HG02852 (cell line): Measurements from ENCODE around the gene PDCD6IP.
"Not testable (repeated sequence)": the region's sequence is repeated elsewhere in the genome, so short reads cannot be mapped to it uniquely, and the experiment has no call there.

Experiments used
- ATAC-seq: cut with Tn5 transposase; IDR thresholded peaks from one replicate; pipeline ENCODE4 v1.9.1; 2021; ENCODE audit warnings: mild to moderate bottlenecking, moderate library complexity; ENCODE audit not compliant: unreplicated experiment

The PDCD6IP gene, protein sequence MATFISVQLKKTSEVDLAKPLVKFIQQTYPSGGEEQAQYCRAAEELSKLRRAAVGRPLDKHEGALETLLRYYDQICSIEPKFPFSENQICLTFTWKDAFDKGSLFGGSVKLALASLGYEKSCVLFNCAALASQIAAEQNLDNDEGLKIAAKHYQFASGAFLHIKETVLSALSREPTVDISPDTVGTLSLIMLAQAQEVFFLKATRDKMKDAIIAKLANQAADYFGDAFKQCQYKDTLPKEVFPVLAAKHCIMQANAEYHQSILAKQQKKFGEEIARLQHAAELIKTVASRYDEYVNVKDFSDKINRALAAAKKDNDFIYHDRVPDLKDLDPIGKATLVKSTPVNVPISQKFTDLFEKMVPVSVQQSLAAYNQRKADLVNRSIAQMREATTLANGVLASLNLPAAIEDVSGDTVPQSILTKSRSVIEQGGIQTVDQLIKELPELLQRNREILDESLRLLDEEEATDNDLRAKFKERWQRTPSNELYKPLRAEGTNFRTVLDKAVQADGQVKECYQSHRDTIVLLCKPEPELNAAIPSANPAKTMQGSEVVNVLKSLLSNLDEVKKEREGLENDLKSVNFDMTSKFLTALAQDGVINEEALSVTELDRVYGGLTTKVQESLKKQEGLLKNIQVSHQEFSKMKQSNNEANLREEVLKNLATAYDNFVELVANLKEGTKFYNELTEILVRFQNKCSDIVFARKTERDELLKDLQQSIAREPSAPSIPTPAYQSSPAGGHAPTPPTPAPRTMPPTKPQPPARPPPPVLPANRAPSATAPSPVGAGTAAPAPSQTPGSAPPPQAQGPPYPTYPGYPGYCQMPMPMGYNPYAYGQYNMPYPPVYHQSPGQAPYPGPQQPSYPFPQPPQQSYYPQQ

DNA sequence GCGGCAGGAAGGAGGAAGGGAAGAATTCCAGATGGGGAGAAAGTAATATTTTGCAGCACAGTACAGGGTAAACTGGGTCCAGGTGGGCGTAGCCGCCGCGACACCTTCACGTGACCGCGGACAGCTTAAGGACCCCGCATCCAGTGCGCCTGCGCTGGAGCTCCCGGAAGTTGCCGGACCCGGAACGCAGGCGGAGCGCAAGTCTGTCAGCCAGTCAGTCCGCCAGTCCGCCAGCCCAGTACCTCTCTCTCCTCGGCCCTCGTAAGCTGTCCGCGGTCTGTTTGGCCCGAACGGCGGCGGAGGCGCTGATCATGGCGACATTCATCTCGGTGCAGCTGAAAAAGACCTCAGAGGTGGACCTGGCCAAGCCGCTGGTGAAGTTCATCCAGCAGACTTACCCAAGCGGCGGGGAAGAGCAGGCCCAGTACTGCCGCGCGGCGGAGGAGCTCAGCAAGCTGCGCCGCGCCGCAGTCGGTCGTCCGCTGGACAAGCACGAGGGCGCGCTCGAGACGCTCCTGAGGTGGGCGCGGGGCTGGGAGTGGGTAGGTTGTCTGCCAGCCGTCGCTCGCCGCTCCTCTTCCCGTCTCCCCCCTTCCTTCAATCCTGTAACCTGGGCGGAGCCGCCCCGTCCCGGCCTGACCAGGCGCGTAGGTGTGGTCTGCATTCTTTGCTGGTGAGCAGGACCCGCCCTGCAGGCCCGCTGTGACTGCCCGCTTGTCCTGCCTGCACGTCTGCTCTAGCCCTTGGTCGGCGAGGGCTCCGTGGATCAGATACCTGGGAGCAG is at the start of gene PDCD6IP:
TSS of gene PDCD6IP (plus strand) at position 213 of the 784 bp plus-strand sequence. CDS start at position 312, 99 bp downstream.
- peak; percentile 86 for ATAC-seq

DNA sequence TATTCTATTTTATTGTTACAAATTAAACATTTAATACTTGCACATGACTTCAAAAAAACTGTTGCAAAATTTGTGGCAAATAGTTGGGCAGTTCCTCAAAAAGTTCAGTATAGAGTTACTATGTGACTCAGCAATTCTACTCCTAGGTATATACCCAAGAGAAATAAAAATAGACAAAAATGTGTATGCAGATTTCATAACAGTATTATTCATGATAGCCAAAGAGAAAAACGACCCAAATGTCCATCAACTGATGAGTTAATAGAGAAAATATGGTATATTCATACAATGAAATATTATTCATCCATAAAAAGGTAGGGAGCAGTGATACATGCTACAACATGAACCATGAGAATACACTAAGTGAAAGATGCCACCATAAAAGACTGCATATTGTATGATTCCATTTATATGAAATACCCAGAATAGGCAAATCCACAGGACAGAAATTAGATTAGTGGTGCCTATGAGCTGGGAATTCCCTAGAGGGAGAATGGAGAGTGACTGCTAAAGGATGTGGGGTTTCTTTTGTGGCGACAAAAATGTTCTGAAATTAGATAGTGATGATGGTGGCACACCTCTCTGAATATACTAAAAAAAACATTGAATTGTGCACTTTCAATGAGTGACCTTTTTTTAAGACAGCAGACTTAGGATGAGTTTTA is 48.8 kb upstream of the PDCD6IP start:
- ATAC-seq: no peak

DNA sequence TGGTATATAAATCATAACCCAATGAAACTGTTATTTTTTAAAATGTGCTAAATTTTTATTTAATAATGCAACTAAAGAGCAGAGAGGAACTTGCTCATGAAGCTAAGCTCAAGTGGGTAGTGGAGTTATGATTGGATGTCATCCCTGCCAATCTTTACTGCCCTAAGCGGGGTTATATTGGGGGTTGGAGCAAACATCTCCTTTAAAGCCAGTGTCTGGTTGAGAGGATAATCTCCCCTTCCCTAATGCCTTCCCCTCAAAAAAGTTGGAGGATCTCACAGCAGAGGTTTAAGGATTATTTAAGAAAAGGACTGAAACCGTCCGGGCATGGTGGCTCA is 48.2 kb upstream of the PDCD6IP start:
- ATAC-seq: no peak

DNA sequence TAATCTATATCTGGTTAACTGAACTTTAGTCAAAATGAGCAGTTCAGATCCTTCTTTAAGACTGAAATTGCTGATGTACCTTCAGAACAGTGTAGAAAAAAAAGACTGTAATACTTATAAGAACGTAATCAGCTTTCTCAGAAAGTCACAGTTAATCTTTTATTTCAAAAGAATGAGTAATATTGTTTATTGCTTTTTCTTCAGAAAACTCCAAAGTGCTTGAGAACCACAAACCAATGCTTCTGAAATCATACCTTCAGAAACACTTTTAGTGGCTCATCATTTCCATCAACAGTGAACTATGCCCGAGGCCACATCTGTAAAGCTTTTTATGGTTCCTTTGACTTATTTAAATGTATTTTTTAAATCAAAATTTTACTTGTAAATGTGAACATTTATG is 47.1 kb upstream of the PDCD6IP start:
- ATAC-seq: no peak

DNA sequence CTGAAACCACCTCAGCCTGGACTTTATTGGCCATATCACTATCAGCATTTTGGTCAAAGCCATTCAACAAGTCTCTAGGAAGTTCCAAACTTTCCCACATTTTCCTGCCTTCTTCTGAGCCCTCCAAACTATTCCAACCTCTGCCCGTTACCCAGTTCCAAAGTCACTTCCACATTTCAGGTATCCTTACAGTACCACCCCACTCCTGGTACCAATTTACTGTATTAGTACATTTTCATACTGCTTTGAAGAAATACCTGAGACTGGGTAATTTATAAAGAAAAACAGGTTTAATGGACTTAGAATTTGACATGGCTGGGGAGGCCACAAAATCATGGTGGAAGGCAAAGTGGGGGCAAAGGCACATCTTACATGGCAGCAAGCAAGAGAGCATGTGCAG is 44.0 kb upstream of the PDCD6IP start:
- not testable (repeated sequence) for ATAC-seq

DNA sequence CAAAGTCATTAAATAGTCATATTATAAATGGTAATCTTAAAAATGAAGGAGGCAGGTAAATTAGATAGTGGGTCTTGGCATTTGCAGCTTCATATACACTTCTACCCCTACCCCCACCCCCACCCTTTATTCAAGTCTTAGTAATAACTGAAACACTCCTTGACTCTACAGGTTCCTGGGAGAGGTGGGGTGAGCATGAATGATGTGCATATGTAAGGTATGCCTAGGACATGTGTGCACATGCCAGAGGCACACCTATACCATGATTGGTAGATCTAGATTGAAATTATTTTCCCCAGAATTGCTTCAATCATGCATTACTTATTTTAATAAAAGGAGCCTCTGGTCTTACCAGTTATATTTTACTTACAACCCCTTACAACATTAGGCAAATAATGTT is 40.1 kb upstream of the PDCD6IP start:
- ATAC-seq: no peak

DNA sequence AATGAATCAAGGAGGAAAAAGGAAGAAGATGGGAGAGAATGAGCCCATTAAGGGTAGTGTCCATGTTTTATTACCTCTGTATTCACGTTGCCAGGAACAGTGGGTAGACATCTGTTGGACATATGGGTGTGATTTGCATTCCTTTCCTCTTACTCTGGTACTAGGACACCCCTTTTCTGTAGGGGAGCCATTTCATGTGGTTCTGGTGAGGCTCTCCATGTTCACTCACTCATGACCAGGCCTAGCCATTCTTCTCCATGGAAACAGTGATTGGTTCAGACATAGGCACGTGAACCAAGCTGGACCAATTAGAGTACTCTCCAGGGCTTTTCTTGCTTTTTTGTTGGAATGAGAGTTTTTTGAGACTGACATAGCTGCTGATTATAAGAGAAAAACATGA is 39.6 kb upstream of the PDCD6IP start:
- no peak for ATAC-seq

DNA sequence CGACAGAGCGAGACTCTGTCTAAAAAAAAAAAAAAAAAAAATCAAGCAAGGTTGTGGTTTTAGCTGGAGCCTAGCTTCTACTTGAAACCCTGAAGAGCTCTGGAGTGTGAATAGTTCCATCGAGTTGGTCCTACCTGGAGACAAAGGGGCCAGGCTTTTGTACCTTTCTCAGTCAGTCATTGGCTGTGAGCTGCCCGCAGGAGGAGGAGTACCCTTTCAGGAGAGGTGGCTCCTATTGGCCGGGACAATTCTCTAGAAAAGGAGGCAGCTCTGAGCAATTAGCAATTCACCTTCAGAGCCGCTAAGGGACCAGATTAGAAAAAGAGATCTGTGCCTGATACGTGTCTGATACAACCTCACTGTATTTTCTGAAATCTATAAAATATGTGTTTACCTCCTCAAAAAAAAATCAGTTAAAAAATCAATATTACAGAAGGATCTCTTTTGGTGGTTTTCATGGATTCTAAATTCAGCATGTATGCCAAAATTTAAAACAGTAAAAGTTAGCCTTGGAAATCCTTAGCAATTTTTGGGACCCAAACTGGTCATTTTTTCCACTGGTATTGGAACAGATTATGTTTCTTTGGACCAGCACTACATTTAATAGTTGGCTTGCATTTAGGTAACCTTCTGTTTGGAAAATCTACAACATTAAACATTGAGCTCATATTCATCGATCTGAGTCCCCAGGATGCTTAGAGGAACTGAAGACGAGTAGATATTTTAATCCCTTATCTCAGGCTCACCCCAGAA is 29.7 kb upstream of the PDCD6IP start:
- no peak for ATAC-seq

DNA sequence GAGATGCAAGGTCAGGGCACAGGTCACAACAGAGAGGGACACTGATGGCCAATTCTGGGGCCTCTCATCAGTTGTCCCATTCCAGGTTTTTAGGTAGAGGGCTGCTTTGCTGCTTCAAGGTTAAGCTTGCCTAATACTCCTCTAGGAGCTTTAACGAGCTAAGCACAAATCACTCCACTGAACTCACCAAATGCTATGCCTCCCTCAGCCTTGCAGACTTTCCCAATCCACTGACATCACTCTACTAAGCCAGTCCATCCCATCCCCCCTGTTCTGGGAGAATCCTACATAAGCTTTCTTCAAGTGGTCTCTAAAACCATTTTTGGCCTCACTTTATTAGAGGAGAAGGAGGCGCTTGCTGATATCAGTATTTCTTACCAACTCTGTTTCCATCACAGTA is 24.8 kb upstream of the PDCD6IP start:
- ATAC-seq: no peak

DNA sequence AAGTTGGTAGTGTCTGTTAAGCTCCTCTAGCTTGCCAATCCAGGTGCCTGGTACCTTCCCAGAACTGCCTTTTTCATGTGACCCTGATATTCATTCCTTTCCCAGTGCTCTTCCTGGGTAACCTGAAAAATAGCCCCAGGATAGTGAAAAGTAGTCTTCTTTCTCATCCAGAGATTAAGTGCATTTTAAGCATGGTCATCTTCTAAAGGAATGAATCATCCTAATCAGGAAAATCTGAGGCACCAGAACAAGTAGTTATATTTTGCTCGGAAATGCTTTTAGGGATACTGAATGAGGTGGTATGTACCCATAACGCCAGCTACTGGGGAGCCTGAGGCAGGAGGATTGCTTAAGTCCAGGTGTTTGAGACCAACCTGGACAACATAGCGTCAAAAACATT is 23.1 kb upstream of the PDCD6IP start:
- ATAC-seq: no peak

DNA sequence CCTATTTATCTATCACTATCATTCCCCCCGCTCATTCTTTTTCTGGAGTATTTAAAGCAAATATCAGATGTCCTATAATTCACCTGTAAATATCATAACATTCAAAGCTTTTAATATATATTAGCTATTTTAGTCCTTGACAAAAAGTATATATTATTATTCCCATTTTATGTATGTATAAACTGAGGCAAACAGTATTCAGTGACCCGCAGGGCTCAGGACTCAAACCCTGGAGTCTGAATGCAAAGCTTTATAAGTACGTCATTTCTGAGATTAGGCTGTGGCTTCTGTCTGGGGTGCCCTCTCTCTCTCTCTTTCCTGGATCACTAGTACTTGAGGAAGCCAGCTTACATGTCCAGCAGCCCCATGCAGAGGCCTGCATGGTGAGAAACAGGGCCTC is 20.4 kb upstream of the PDCD6IP start:
- no peak for ATAC-seq

DNA sequence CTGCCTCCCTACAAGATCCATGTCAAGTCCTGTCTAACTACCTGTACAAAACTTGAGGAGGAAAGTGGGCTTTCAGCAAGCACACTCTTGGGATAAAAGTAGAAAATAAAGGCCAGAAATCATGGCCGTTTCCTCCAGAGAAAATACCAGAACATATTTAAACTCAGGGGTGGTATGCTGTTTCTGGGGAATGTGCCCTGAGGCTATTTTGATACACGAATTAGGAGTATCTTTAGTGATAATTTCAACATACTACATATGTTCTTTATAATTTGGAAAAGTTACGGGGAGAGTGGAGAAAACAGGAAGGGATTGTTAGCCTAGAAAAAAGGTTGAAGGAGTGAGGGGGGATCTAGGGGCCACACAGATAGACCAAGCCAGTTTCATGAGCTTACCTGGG is 18.7 kb upstream of the PDCD6IP start:
- ATAC-seq: no peak

DNA sequence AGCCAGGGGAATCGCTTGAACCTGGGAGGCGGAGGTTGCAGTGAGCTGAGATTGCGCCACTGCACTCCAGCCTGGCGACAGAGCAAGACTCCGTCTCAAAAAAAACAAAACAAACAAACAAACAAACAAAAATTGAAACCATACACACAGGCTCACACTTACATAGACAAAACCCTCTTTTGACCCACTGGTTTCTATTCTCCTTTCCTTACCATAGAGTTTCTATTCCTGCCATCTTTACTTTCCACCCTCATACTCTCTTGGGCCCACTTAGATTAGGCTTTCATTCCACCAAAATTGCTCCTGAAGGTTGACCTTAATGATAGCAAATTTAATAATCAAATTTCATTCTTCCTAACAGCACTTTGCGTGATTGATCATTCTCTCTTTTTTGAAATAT is 17.0 kb upstream of the PDCD6IP start:
- not testable (repeated sequence) for ATAC-seq

DNA sequence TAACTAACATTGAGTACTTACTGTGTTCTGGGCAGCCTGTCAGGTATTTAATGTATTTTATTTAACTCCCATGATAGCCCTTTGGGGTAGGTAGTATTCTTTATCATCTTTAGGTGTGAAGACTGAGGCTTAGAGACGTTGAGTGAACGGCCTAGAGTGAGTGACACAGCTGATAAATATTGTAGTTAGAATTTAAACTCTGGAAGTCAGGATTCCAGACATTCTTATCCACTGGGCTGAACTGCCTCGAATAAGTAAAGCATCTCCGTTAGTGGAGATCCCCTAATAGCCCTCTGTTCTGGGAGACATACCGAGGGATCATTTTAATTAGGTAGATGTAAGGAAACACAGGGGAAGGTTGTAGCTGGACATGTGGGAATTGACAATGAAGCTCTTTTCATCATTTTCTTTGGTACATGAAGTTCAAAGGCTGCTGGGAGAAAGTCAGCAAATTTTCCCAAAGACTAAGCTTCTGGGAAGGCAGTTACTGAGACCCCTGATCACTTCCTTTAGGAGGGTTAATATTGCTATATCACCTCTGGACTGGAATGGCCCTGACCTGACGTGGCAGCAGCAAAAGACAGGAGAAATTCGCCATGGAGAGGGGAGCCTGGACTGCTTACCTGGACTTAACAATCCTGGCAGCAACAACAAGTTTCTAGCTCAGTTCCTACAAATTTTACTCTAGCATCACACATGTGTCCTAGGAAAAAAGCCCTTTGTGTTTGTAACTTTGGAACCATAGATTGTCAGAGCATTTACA is 11.7 kb upstream of the PDCD6IP start:
- ATAC-seq: no peak

DNA sequence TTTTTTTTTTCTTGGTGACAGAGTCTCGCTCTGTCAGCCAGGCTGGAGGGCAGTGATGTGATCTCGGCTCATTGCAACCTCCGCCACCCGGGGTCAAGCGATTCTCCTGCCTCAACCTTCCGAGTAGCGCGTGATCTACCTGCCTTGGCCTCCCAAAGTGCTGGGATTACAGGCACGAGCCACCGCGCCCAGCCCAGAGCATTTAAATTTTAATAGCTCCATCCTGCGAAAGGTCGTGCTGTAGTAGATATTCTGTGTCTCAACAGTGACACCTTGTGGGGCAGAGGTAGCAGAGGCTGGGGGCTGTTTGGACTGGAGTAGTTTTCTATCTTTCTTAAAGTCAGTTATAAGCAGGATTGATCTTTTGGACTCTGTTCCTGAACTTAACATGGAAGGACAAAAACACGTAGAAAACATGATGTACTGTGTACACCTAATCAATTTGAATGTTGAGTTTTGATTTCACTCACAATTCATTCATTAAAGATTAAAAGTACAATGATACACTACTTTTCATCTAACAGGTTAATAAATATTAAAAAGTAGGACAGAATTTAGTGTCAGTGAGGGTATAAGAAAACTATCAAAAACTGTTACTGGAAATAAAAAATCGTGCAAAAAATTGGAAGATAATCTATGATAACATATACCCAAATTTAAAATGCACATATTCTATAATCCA is 11.0 kb upstream of the PDCD6IP start:
- ATAC-seq: peak; percentile 87

DNA sequence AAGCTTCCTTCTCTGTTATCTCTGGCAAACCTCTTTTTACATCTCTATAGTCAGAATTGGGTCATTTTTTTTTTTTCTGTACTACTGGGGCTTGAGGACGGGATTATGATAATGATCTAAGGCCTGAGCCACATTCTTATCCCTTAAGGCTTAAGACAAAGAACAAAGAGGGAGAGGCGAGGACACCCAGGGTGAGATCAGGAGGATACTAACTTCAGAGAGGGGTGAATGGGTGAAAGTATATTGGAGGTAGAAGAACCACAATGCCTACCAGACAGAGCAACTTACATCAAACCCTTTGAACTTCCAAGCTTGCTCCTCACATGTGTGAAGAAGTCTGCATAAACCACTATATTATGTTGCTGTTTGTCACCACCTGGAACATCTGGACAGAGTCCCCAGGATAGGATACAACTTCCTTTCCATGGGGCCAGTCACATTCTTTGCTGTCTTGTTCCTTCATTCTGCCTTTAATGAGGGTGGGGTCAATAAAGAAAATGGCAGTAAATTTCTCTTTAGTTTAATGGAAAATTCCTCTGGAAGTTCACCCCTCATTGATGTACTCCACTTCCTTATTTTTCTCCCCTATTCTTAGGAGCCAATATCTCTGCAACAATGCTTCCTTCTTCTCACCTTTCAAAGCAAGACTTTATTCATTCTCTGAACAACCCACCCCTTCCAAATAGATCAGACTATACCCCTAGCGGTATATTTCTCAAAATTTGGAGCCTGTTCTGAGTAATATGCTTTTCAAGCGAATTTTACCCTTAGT is 9.1 kb upstream of the PDCD6IP start:
- ATAC-seq: no peak

DNA sequence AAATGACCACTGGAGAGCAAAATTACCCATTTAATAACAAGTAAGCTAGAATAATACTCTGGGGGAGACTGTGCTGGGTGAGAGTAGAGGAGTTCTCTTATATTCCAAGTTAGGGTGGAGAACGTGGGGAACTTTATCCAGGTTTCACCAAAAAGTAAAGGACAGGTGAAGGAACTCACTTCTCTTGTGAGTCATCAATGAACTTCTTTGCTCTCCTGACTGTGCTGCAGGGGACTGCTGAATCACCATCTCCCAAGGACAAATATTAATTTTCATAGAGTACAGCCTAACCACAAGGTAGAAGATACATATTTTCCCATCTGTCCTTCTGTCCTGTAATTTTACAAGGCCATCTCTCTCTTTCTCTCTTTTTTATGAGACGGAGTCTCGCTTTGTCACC is 8.3 kb upstream of the PDCD6IP start:
- no peak for ATAC-seq
